HG02759 (cell line): ENCODE measurements around the gene UBXN6.
A peak's percentile ranks its signal among the peaks of the same experiment; 100 is the strongest.

Source experiments
- ATAC-seq: cut with Tn5 transposase; IDR thresholded peaks from one replicate; pipeline ENCODE4 v1.9.1; 2021; ENCODE audit warnings: mild to moderate bottlenecking, moderate library complexity; ENCODE audit not compliant: unreplicated experiment

The UBXN6 gene

DNA sequence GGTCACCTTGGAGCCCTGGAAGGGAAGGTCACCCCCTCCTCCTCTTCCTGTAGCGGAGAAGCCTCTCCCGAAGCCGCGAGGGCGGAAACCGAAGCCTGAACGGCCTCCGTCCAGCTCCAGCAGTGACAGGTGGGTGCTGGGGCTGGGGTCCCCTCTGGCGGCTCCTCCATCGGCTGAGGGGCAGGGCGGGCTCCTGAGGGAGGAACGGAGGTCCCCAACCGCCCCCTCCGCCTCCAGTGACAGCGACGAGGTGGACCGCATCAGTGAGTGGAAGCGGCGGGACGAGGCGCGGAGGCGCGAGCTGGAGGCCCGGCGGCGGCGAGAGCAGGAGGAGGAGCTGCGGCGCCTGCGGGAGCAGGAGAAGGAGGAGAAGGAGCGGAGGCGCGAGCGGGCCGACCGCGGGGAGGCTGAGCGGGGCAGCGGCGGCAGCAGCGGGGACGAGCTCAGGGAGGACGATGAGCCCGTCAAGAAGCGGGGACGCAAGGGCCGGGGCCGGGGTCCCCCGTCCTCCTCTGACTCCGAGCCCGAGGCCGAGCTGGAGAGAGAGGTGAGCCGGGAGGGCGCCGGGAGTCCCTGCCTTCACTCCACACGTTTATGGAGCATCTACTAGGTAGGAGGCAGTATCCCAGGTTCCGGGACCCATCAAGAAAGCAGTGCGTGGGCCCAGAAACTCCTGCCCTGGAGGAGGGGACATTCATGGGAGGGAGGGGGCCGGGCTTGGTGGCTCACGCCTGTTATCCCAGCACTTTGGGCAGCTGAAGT, 36.5 kb upstream of the UBXN6 start:
- no peak for ATAC-seq

DNA sequence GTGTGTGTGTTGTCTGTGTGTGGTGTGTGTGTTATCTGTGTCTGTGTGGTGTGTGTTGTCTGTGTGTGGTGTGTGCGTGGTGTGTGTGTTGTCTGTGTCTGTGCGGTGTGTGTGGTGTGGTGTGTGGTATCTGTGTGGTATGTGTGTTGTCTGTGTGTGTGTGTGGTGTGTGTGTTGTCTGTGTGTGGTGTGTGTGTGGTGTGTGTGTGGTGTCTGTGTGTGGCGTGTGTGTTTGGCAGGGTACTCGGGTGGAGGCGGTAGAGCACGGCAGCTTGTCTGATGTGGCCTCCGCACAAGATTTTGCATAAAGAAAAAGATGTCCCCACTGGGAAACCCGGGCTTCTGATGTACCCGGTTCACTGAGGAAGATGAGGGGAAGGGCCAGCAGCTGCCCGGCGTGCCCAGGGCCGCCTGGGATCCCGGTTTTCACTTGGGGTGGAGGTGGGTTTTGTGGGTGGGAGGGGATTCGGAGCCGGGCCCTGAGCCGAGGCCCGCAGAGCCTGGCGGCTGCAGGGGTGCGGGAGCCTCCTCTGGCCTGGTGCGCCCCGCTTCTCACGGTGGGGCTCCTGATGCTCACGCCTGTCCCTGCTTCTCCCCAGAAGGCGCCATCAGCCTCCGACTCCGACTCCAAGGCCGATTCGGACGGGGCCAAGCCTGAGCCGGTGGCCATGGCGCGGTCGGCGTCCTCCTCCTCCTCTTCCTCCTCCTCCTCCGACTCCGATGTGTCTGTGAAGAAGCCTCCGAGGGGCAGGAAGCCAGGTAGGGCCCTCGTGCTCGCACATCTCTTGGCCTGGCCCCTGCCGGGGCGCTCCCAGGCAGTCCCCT, 35.7 kb upstream of the UBXN6 start:
- no peak for ATAC-seq

DNA sequence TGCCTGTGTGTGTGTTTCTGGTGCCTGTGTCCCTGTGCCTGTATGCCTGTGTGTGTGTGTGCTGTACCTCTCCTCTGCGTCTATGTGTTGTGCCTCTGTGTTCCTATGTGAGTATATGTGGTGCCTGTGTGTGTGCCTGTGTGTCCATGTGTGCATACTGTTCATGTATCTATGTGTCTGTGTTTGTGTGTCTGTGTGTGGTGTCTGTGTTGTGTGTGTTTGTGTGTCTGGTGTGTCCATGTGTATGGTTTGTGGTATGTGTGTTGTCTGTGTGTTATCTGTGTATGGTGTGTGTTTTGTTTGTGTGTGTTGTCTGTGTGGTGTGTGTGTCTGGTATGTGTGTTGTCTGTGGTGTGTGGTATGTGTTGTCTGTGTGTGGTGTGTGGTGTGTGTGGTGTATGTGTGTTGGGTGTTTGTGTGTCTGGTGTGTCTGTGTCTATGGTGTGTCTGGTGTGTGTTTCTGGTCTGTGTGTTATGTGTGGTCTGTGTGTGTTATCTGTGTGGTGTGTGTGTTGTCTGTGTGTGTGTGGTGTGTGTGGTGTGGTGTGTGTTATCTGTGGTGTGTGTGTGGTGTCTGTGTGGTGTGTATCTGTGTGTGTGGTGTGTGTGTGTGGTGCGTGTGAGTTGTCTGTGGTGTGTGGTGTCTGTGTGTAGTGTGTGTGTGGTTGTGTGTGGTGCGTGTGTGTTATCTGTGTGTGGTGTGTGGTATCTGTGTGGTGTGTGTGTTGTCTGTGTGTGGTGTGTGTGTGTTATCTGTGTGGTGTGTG, 34.9 kb upstream of the UBXN6 start:
- ATAC-seq, result no peak

DNA sequence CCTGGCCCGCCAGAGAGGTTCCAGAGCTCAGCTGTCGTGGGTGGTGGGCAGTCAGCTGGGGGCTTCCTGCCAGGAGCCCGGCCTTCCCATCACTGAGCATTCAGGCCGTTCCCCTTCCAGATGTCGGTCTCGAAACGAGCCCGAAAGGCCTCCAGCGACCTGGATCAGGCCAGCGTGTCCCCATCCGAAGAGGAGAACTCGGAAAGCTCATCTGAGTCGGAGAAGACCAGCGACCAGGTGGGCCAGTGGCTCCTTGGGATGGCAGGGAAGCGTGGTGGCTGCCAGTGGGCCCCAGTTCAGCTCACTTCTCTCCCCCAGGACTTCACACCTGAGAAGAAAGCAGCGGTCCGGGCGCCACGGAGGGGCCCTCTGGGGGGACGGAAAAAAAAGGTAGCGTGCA, 33.9 kb upstream of the UBXN6 start:
- no peak for ATAC-seq

DNA sequence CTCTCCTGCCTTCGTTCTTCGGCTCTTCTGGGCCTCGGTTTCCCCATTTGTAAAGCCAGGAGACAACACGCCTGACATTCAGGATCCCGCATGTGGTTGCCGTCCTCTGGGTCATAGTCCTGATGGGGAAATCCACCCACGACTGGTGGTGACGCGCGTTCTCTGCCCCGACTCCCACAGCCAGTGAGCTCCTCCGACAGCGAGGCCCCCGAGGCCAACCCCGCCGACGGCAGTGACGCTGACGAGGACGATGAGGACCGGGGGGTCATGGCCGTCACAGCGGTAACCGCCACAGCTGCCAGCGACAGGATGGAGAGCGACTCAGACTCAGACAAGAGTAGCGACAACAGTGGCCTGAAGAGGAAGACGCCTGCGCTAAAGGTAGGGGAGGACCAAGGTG, 30.9 kb upstream of the UBXN6 start:
- ATAC-seq, result no peak

DNA sequence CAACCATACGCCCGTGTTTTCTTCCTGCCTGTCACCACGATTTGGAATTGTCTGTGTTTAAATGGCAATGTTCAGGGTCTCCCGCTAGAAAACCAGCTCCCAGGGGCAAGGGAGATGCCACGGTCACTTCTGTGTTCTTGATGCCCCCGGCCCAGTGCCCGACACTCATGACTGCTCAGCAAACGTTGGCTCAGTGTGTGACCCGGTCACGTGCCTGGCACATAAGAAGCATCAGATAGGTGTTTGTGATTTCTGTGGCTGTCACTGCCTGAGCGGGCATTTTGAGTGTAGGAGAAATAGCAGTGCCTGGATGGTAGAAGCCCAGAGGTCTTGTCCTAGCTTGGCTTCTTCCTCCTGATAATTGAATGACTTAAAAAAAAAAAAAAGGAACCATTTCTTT, 30.0 kb upstream of the UBXN6 start:
- ATAC-seq, result no peak

DNA sequence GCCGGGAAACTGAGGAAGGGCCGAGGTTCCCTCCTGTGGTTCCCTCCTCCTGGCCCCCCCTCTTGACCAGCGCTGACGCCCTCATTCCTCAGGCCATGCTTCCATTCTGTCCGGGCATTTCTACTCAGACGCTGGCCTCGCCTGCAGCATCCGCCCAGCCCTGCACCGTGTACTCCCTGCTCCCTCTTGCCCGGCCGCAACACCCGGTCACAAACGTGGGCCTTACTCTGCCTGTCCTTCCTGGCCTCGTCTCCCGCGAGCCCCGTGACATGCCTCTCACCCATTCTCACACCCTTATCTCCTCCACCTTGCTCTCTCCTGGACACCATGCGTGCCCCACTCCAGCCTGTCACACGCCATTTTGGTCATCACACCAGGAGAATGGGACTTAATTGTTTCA, 25.8 kb upstream of the UBXN6 start:
- no peak for ATAC-seq

DNA sequence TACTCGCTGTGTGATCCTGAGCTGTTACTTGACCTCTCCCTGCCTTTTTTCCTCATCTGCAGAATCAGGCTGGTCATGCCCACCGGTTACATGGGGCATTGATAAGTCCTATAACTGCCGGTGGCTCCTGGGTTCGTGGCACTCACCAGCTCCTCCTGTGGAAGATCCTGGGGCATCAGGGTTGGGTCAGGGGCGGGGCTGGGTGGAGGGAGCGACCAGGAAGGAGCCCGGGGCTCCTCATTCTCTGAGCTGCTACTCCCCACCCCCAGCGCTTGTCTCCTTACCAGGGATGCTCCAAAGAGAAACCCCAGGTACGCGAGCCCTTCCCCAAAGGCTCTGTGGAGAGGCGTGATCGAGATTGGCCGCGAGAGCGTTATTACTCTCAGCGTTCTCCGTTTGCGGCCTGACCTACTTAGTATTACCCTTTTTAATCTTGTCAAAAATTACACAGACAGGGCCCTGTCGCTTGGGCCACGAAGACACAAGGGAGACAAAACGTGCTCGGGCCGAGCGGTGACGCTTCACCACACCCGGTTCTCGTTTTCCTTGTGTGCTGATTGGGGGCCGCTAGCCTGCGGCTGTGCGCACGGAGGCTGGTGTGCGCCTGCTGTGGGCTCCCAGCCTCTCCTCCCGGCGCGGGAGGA, 25.2 kb upstream of the UBXN6 start:
- ATAC-seq, result no peak

DNA sequence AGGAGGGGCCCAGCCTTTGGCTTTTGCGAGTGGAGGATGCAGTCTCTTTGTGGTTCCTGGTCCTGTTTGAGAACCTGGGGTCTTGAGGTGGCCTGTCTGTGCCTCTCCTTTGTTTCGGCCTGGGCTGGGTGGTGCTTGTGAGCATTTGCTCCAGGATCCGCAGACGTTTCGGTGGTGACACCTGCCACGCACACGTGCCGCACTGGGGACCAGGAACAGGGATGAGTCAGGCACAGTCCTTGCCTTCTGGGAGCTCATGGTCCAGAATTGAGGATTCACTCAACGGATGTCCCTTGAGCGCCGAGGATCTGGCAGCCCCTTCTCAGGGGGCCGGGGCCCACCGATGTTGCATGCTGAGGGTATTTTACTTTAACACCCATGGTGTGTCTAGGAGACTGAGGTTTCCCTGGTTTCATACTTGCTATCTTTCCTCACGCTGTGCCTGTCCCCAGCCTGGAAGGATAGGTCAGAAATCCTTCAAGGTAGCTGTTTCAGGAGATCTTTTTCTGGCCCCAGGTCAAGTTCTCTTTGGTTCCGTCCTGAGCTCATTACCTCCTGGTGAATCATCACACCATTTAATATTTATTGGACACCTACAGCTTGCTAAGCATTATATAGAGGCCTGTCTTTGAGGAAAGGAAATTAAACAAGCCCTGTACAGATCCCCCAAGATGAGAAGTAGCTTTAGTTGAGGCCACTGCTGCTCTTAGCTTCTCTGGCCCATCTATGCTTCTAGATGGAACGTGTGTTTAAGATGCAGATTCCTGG, 19.6 kb upstream of the UBXN6 start:
- ATAC-seq, result no peak

DNA sequence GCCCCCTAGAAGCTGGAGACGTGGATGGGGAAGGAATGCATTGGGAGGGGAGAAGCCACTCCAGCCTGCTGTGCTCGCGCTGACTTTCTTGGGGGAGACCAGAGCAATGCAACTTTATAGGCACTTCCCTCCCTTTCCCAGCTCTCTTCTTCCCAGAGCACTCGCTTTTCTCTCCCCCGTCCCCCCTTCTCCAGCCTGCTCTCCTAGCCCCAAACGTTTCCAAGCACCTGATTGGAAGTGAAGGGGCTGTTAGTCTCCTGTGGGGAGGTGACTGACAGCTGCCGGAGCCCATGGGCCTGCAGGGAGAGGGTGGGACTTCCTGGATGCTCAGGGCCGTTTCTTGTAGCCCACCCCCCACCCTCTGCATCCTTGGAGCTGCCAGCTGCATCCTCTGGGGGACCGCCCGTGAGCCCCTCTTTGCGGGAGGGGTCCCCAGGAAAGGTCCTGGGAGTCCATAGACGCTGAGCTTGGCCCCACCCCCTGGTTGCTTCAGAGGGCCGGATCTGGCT, 17.0 kb upstream of the UBXN6 start:
- ATAC-seq, result no peak

DNA sequence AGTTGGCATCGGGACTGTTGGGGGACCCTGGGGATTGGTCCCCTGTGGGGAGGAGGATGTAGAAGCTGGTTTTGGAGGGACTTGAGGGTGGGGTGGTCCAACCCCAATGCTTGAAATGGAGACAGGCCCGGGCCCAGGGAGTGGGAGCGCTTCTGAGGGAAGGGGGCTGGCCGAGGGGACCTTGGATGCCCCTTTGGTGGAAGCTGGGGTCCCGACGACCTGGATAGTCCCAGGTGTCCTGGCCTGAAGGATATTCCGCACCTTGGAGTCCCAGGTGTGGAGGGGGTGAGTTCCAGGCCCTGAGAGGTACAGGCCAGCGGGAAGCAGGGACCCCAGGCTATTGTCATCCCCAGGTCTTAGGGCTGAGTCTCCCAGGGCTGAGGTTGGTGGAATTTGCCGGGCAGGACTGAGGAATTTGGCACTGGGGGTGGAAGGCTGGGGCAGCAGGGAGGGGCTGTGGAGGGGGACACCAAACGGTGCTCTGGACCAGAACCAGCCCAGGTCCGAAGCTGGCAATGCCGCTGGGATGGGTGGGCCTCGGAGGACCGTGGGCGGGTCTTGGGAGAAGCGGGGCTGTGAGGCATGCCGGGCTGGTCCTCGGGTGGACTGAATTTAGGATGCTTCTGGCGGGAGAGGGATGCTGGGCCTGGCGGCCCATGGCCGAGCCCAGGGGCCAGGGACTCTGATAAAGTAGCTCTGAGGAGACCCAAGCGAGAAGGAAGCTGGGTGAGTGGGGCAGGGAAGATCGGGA, 16.3 kb upstream of the UBXN6 start:
- ATAC-seq, result no peak

DNA sequence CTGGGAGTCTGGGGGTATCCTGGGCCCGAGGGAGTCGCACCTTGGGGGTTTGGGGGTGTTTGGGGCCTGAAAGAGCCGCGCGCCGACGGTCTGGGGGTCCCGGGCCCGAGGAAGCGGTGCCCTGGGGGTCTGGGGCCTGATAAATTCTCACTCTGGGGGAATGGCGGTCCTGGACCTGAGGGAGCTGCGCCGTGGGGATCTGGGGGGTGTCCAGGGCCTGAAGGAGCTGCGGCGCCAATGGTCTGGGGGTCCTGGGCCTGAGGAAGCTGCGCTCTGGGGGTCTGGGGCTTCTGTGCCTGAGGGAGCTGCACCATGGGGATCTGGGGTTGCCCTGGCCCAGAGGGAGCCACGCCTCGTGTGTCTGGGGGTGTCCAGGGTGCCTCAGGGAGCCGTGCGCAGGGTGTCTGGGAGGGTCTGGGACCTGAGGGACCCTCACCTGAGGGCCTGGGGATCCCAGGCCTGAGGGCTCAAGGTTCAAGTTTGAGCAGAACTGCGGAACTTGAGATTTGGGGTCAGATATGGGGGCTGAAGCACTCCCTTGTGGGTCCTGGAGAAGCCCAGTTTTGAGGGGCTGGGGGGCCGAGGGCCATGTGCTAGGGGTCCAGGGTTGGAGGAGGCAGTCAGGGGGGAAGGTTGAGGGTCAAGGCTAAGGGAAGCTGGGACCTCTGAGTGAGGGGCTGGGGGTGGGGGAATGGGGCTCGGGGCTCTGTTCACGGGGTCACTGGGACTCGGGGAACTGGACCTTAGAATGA, 15.6 kb upstream of the UBXN6 start:
- ATAC-seq, result no peak

DNA sequence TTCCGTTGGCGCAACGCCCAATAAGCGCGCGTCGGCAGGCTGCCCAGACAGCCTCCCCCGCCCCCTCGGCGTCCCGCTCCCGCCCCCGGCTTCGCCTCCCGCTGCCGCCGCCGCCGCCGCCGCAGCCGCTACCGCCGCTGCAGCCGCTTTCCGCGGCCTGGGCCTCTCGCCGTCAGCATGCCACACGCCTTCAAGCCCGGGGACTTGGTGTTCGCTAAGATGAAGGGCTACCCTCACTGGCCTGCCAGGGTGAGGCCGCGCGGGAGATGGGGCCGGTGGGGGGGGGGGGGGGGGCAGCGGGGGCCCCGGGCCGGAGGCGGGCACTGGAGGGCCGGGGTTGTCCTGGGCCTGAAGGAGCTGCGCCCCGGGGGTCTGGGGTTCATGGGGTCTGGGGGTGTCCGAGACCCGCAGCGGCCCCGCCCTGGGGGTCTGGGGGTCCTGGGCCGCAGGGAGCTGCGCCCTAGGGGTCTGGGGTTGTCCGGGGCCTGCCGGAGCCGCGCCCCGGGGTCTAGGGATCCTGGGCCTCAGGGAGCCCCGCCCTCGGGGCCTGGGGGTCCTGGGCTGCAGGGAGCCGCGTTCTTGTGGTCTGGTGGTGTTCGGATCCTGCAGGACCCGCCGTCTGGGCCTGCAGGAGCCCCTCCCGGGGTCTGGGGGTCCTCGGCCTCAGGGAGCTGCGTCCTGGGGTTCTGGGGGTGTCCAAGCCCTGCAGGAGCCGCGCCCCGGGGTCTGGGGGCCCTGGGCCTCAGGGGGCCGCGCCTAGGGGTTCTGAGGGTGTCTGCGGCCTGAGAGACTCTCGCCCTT, 14.8 kb upstream of the UBXN6 start, which contains the start of gene HDGFL2:
Gene HDGFL2 (plus strand): TSS at position 124 of the 801 bp plus-strand sequence. CDS start 54 bp downstream, at position 178.
- no peak for ATAC-seq

DNA sequence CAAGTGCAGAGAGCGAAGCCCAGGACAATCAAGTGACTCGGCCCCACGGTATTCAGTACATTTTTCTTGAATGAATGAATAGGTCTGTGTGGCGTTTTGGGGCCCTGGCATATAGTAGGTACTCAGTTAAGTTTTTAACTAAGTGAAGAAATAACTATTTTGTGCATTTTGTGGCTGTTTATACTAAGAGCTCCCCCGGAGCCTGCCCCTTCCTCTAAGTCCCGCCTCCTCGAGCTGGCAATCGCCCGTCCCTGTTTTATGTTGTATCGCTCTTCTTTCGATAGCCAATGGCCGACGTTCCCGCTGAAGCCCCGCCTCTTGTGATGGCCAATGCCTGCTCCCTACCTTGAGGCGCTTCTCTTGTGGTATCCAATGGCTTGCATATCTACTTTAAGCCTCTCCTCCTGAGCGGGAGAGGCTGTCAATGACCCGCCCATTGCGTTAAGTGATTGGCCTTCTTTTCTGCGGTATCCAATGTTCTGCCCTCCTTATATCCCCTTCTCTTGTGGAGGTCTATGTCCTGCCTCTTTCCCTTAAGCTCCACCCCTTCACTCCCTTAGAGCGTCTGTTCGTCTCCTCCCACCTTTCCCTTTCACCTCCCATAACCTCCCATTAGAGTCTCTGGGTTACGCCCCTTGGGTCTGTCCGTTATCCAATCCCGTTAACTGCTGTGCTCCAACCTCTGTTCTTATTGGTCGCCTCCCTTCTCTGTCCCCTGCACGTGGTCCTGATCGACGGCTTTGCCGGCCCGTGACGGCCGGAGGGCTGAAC, 14.0 kb upstream of the UBXN6 start:
- peak; percentile 82 for ATAC-seq

DNA sequence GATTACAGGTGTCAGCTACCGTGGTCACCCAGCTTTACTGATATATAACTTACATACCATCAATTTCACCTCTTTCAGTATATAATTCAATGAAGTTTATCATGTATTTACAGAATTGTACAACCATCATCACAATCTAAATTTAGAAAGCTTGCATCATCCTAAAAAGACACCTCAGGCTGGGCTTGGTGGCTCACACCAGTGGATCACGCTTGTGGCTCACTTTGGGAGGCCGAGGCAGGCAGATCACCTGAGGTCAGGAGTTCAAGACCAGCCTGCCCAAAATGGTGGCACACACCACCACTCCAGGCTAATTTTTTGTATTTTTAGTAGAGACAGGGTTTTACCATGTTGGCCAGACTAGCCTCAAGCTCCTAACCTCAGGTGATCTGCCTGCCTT, 10.2 kb upstream of the UBXN6 start:
- no peak for ATAC-seq

DNA sequence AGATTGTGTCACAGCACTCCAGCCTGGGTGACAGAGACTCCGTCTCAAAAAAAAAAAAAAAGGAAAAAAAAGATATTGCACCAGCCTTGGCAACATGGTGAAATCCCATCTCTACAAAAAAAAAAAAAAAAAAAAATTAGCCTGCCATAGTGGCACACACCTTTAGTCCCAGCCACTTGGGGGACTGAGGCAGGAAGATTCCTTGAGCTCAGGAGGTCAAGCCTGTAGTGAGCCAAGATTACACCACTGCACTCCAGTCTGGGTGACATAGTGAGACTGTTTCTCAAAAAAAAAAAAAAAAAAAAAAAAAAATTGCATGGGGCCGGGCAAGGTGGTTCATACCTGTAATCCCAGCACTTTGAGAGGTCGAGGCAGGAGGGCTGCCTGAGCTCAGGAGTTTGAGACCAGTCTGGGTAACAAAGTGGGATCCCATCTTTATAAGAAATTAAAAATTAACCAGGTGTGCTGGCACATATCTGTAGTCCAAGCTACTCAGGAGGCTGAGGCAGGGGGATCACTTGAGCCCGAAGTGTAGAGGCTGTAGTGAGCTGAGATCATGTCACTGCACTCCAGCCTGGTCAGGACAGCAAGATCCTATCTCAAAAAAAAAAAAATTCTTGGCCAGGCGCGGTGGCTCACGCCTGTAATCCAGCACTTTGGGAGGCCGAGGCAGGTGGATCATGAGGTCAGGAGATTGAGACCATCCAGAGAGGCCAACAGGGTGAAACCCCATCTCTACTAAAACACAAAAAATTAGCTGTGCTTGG, 7.4 kb upstream of the UBXN6 start:
- ATAC-seq, result no peak
